DMS153 treated with DMSO at 0.1 percent for 48 hours (cell line): Measurements from ENCODE around the gene PIF1.

Experiments
- DNase-seq: peaks from one replicate; lab custom pipeline; 2025; ENCODE audit not compliant: unreplicated experiment; lab: John Stamatoyannopoulos, UW

The PIF1 gene, protein sequence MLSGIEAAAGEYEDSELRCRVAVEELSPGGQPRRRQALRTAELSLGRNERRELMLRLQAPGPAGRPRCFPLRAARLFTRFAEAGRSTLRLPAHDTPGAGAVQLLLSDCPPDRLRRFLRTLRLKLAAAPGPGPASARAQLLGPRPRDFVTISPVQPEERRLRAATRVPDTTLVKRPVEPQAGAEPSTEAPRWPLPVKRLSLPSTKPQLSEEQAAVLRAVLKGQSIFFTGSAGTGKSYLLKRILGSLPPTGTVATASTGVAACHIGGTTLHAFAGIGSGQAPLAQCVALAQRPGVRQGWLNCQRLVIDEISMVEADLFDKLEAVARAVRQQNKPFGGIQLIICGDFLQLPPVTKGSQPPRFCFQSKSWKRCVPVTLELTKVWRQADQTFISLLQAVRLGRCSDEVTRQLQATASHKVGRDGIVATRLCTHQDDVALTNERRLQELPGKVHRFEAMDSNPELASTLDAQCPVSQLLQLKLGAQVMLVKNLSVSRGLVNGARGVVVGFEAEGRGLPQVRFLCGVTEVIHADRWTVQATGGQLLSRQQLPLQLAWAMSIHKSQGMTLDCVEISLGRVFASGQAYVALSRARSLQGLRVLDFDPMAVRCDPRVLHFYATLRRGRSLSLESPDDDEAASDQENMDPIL

DNA sequence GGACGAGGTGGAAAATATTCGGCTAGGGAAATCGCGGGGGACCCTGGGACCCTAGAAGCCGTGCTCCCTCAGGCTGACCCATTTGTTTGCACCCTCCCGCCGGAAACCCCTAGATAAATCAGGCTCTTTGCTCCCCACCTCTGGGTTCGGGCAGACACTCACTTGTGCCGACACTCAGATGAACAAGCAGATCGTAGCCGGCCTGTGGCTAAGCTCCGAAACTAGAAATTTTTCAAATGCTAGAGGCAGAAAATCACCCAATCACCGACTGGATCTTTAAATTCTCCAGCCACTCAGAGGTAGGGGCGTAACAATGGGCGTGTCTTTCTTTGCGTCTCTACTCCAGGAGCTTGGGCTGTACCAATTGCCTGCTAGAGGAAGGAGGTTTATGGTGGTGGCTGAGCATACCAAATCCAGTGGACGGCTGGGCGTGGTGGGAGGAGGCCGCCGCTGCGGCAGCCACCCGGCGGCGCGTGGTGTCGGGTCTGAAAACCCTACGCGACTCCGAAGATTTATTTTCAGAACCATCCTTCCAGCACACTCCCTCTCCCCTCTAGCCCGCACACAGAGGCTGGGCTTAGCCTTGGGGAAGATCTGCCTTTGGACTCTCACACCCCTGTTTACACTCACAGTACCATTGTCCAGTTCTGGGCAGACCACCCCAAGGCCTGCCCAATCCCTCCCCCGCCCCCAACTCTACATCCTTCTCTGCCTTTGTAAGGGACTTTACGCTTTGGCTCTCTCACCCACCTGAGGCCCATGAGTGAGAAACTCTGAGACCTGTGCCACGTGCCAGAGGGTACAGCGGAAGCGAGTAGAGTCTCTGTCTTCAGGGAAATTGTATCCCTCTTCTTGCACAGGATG, at the start of gene PIF1:
PIF1 (minus strand) TSS at position 217 of the 864 bp plus-strand sequence. CDS start 1,312 bp downstream, outside the sequence.
- DNase-seq = peak; percentile 76

DNA sequence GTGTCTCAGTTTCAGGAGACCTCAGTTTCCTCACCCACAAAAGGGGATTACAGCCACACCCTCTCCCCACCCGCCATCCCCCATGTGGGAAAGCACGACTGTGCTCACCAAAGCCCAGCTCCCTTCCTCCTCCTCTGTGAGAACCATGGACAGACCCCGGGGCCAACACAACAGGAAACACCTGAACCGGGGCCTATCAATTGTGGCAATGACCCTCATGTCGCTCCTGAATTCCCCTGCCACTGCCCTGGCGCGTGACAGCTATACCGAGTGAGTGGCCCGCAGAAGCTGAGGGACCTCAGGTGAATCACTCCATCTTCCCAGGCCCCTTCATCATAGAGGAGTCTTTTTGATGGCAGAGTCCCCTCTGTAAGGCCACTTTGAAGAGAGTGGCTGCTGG, 44.9 kb upstream of the PIF1 start:
- DNase-seq = no peak

DNA sequence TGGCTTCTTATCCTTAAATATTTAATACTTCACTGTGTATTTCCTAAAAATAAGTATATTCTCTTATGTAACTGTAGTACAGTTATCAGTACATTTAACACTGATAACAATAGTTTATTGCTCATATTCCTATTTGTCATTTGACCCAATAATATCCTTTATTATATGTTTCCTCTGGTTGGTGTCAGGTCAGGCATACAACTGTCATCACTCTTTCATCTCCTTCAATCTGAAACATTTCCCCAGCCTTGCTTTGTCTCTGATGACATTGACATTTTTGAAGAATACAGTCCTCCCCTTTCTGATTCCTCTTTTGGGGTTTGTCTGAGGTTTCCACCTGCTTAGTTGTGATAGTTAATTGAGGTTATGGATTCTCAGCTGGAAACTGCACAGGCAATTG, 44.1 kb upstream of the PIF1 start:
- no peak for DNase-seq

DNA sequence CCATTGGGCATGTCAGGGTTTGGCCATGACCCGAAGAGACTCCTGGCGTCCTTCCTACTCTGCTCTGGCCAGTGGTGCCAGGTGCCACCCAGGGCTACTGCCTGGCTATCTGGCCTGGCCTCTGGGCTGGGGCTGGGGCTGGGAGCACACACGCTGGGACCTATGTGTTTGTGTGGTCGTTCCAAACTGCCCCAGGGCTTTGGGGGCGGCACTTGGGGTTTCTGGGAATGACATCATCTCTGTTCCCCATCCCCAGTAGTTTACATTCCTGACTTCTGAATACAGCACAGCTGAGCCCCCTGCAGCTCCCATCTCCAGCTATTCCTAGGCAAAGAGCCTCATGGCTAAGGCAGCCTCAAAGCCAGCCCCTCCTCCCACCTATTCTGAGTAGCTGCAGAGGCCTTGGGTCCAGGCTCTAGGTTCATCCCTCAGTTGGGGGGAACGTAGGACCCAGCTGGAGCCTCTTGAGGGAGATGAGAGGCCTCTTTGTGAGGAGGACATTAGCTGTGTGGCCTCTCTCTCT, 40.6 kb upstream of the PIF1 start:
- DNase-seq = no peak

GRCh38 chr15:64865126-64865997, 39.9 kb upstream of the PIF1 start:
- DNase-seq = no peak

- no peak for DNase-seq
Measured at GRCh38 chr15:64864068-64864467, 38.6 kb upstream of the PIF1 start.

DNA sequence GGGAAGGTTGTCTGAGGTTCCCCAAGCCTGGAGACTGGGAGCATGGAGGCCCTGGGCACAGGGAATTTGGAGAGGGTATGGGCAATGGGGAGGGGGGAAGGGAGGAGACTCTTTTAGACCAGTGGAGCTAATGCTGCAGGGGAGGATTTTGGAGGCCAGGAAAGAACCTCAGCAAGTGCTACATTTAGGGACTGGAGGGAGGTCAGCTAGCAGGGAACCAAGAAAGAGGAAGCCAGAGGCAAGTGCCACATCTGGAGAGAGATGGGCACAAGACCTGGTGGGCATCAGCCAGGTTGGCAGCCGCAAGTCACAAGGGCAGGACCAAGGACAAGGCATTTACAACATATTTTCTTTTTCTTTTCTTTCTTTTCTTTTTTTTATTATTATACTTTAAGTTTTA, 37.0 kb upstream of the PIF1 start:
- DNase-seq = no peak

- DNase-seq = no peak
Measured at GRCh38 chr15:64861960-64862359, 36.5 kb upstream of the PIF1 start.

DNA sequence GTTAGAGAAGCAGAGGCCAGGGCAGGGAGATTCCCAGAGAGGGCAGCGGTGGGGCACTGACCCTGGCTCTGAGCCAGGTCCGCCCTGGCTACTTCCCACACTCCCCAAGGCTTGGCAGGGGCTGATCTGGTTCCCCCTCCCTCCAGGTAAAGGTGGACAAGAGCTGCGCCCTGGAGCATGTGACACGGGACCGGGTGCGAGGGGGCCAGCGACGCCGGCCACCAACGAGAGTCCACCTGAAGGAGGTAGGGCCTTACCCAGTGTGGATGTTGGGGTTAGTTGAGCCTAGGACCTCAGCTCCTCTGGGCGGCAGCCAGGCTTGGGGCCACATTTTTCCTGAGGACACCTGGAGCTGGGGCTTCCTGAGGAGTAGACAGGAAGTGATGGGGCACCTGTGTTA, 35.9 kb upstream of the PIF1 start:
- DNase-seq = no peak

DNA sequence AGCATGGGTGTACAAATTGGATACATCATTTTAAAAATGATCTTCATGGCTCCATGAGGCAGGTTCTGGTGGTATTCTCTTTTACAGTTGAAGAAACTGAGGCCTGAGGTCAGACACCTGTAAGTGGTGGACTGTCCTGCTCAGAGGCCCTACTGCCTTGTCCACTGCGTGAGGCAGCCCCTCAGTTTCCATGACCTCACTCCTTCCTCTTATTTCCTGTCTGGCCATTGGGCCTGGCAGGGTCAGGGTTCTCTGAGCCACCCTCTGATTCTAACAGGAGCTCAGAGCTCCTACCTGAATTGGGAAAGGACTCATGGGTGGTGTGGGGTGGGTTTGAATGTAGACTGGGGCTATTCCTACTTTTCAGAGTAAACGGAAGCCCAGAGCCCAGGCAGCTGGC, 33.8 kb upstream of the PIF1 start:
- DNase-seq = no peak

- no peak for DNase-seq
Measured at GRCh38 chr15:64858021-64858575, 32.7 kb upstream of the PIF1 start.

GRCh38 chr15:64857421-64857820, 32.0 kb upstream of the PIF1 start:
- DNase-seq = no peak

DNA sequence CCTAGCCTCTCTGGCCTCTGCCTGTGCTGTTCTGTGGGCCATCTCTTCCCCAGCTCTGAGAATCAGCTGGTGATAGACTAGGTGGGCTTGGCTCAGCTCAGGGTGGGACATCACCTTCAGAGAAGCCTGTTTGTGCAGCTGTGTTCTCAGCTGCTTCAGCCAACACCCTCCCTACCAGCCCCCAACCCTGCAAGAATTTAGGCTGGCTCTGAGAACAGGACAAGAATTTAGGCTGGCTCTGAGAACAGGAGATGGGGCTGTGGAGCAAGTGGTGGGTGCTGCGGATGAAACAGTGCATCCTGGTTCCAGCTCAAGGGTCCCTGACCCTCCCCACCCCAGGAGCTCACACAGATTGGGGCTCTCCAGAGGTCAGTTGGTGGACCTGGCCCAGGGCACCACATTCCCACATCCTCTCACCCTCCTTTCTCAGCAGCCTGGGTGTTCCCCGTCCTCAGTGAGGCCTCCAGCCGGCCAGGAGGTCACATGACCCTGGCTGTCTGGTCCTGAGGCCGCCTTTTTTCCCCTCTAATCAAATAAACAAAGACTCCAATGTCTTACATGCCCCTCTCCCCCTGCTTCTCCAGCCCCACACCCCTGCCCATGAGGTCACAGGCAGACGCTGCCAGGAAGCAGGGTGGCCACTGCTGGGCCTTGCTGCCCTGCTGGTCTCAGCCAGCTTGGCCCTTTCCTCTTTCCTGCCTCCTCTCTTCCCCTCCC, 31.1 kb upstream of the PIF1 start:
- DNase-seq = no peak

DNA sequence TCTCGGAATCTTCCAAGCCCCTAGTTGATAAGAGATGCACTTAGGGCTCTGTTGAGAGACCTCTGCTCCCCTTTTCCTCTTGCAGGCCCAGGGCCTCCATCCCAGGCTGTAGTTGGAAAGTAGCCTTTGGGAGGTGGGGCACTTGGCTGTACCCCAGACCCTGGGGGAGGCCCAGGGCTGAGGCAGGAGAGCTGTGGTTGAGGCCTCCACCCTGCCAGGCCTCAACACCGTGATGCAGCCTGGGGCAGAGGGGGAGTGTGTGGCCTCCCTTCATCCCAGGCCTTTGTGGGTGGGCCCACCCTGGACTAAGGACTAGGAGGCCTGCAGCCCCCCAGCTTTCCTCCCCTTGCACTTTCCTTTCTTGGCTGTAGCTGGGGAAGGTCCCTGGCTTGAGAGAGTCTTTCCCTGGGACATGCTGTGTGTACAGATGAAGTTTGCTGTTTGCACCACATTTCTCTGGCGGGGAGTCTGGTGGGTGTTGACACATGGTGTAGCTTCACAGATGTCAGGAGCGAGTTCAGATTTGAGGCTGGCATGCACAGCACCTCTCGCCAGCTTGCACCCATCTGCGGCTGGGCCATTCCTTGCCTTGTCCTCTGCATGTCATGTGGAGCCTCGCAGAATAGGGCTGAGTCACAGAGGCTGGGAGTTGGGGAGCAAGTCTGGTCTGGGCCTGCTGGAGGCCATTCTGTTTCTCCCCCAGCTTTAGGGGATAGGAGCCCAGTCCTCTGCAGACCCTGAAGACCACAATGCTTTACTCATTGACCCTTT, 29.9 kb upstream of the PIF1 start:
- DNase-seq = no peak

GRCh38 chr15:64854526-64854925, 29.1 kb upstream of the PIF1 start:
- DNase-seq = no peak

- DNase-seq = no peak
Measured at GRCh38 chr15:64854041-64854440, 28.6 kb upstream of the PIF1 start.

DNA sequence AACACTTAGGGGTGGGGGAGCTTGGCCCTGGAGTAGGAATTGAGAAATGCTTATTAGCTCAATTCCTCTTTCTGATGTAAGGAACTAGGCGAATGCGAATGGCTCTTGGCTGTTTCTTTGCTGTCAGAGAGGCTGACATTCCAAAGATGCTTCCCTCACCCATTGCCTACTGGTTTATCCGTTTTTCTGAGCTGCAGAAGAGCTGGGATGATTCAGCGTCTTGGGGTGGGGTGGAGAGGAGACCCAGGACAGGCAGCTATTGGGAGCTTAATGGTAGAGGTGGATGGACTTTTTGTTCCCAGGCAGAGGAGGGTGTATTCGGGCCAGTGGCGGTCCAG, 26.0 kb upstream of the PIF1 start:
- DNase-seq = no peak

GRCh38 chr15:64850778-64851502, 25.5 kb upstream of the PIF1 start:
- no peak for DNase-seq
